Trophoblast cell (in vitro differentiated cells and primary cell): ENCODE results near the gene PHAF1.

ENCODE experiments used
- DNase-seq, 2 donors: peaks; one replicate each; pipeline ENCODE4 v3.0.0-alpha.2; 2016
- H2AFZ ChIP-seq: 2 replicates; pipeline ENCODE4 v1.6.1; 2013; ENCODE audit warnings: low read length, moderate library complexity, mild to moderate bottlenecking; ENCODE audit not compliant: insufficient read depth, poor library complexity
- H2AK5ac ChIP-seq: 2 replicates; pipeline ENCODE4 v1.6.1; 2013; ENCODE audit warnings: mild to moderate bottlenecking, low read length
- H2BK120ac ChIP-seq: 2 replicates; pipeline ENCODE4 v1.6.1; 2013; ENCODE audit warnings: low read length, mild to moderate bottlenecking, moderate library complexity; ENCODE audit not compliant: insufficient read depth, poor library complexity
- H2BK12ac ChIP-seq: 2 replicates; pipeline ENCODE4 v1.6.1; 2013; ENCODE audit warnings: mild to moderate bottlenecking, low read length, moderate library complexity
- H2BK5ac ChIP-seq: 2 replicates; pipeline ENCODE4 v1.6.1; 2013; ENCODE audit warnings: low read length, low read depth, moderate library complexity, mild to moderate bottlenecking; ENCODE audit not compliant: poor library complexity
- H3K14ac ChIP-seq: 2 replicates; pipeline ENCODE4 v1.6.1; 2013; ENCODE audit warnings: mild to moderate bottlenecking, low read length
- H3K18ac ChIP-seq: 2 replicates; pipeline ENCODE4 v1.6.1; 2013; ENCODE audit warnings: mild to moderate bottlenecking, low read length
- H3K23ac ChIP-seq: 2 replicates; pipeline ENCODE4 v1.6.1; 2013; ENCODE audit warnings: low read length
- H3K27ac ChIP-seq: 2 replicates; pipeline ENCODE4 v1.5.1; 2013; ENCODE audit warnings: low read depth, mild to moderate bottlenecking, inconsistent platforms, low read length, moderate library complexity
- H3K27me3 ChIP-seq: 2 replicates; pipeline ENCODE4 v1.6.1; 2013; ENCODE audit warnings: inconsistent platforms, mild to moderate bottlenecking, low read length, moderate library complexity; ENCODE audit not compliant: insufficient read depth
- H3K36me3 ChIP-seq, 2 experiments: 1 replicate in 1 of 2; 2 replicates in 1 of 2; pipeline ENCODE4 v1.6.1; 2013; ENCODE audit warnings: low read length in 2 of 2, mild to moderate bottlenecking in 2 of 2, moderate library complexity in 1 of 2; ENCODE audit not compliant: insufficient read depth in 2 of 2, control insufficient read depth in 1 of 2
- H3K4ac ChIP-seq: 2 replicates; pipeline ENCODE4 v1.6.1; 2013; ENCODE audit warnings: low read depth, mild to moderate bottlenecking, low read length, moderate library complexity
- H3K4me1 ChIP-seq, 2 experiments: 1 replicate in 1 of 2; 2 replicates in 1 of 2; pipeline ENCODE4 v1.6.1; 2013; ENCODE audit warnings: low read length in 2 of 2, mild to moderate bottlenecking in 2 of 2, moderate library complexity in 1 of 2; ENCODE audit not compliant: insufficient read depth in 2 of 2, control insufficient read depth in 1 of 2
- H3K4me2 ChIP-seq: 2 replicates; pipeline ENCODE4 v1.6.1; 2013; ENCODE audit warnings: inconsistent platforms, mild to moderate bottlenecking, low read length, moderate library complexity
- H3K4me3 ChIP-seq: 2 replicates; pipeline ENCODE4 v1.5.1; 2013; ENCODE audit warnings: mild to moderate bottlenecking, low read depth, low read length, inconsistent platforms
- H3K79me1 ChIP-seq: one replicate; pipeline ENCODE4 v1.6.1; 2013; ENCODE audit warnings: low read length
- H3K79me2 ChIP-seq: 2 replicates; pipeline ENCODE4 v1.6.1; 2013; ENCODE audit warnings: low read length, mild to moderate bottlenecking; ENCODE audit not compliant: control insufficient read depth, insufficient read depth, poor library complexity
- H3K9ac ChIP-seq: 2 replicates; pipeline ENCODE4 v1.6.1; 2013; ENCODE audit warnings: mild to moderate bottlenecking, low read length
- H3K9me3 ChIP-seq: 2 replicates; pipeline ENCODE4 v1.6.1; 2013; ENCODE audit warnings: low read depth, mild to moderate bottlenecking, control low read depth, inconsistent platforms, low read length; ENCODE audit not compliant: insufficient read depth
- H4K12ac ChIP-seq: 2 replicates; pipeline ENCODE4 v1.6.1; 2013; ENCODE audit warnings: low read depth, mild to moderate bottlenecking, low read length, moderate library complexity
- H4K8ac ChIP-seq: 2 replicates; pipeline ENCODE4 v1.6.1; 2013; ENCODE audit warnings: low read depth, mild to moderate bottlenecking, low read length, moderate library complexity
- H4K91ac ChIP-seq: one replicate; pipeline ENCODE4 v1.6.1; 2013; ENCODE audit warnings: low read depth, mild to moderate bottlenecking, low read length, moderate library complexity
- WGBS: extraction: QIAGEN DNeasy Blood & Tissue Kit; methylation state at CpG from one replicate; pipeline ENCODE4 v1.1.7; 2013; ENCODE audit warnings: missing lambda C conversion rate; ENCODE audit not compliant: insufficient read length, insufficient coverage; ENCODE audit errors: extremely low coverage; 5-methylcytosine and 5-hydroxymethylcytosine counted together

The PHAF1 gene

GRCh38 chr16:67169011-67169451 is 59.3 kb downstream of the PHAF1 start:
- H2BK12ac ChIP-seq = no peak overlapping the region
- no peak overlapping the region for H2BK120ac ChIP-seq
- H3K4me2 ChIP-seq = no peak overlapping the region
- H3K27me3 ChIP-seq = peaks cover 62% of the 10 kb centered on the region
- H2BK5ac ChIP-seq = no peak overlapping the region
- H3K36me3 ChIP-seq = no peaks in the 10 kb centered on the region
- no peak overlapping the region for H3K4ac ChIP-seq
- H3K79me1 ChIP-seq = peaks cover 5% of the 10 kb centered on the region
- no peak overlapping the region for H2AFZ ChIP-seq
- H3K27ac ChIP-seq = no peak overlapping the region
- peaks cover 4% of the 10 kb centered on the region for H3K9me3 ChIP-seq
- no peak overlapping the region for H4K12ac ChIP-seq
- no peak for DNase-seq
- WGBS = no CpG with 5 or more reads among the region's 9 CpGs
- H3K79me2 ChIP-seq = peaks cover 1% of the 10 kb centered on the region
- no peak overlapping the region for H3K18ac ChIP-seq
- H3K14ac ChIP-seq = no peak overlapping the region
- H3K4me1 ChIP-seq = peaks cover 14 to 24% of the 10 kb centered on the region in 2 experiments
- H3K4me3 ChIP-seq = no peak overlapping the region
- no peak overlapping the region for H3K9ac ChIP-seq
- H4K8ac ChIP-seq = no peak overlapping the region
- H3K23ac ChIP-seq = no peak overlapping the region
- no peak overlapping the region for H2AK5ac ChIP-seq
- no peak overlapping the region for H4K91ac ChIP-seq

GRCh38 chr16:67169642-67170167 is 60.0 kb downstream of the PHAF1 start:
- Histone ChIP-seq H3K36me3 (no peaks in the 10 kb centered on the region), H3K4ac (no peak overlapping the region), H3K4me2 (peak overlapping the region; percentile 86), H3K9ac (no peak overlapping the region), H3K4me1 (peaks cover 19 to 28% of the 10 kb centered on the region in 2 experiments), H3K4me3 (no peak overlapping the region), H3K9me3 (peaks cover 4% of the 10 kb centered on the region), H4K91ac (peak overlapping the region; percentile 55), H2AK5ac (no peak overlapping the region), H4K8ac (peak overlapping the region; percentile 82), H3K79me2 (peaks cover 1% of the 10 kb centered on the region), H2AFZ (peak overlapping the region; percentile 57), H2BK12ac (no peak overlapping the region), H4K12ac (peak overlapping the region; percentile 70), H2BK5ac (no peak overlapping the region), H3K79me1 (peaks cover 5% of the 10 kb centered on the region), H3K14ac (peak overlapping the region; percentile 80), H3K27me3 (peaks cover 63% of the 10 kb centered on the region), H3K27ac (peak overlapping the region; percentile 21), H3K18ac (peak overlapping the region; percentile 83), H3K23ac (no peak overlapping the region), H2BK120ac (peak overlapping the region; percentile 10)
- DNase-seq = peak in 1 of 2 donors; percentile 30
- no CpG with 5 or more reads among the region's 24 CpGs for WGBS

- Histone ChIP-seq H3K79me1 (peaks cover 5% of the 10 kb centered on the region), H3K9ac (peak within 1 kb of the TSS; percentile 26), H3K79me2 (peaks cover 1% of the 10 kb centered on the region), H3K23ac (no peak within 1 kb of the TSS), H3K27ac (peak within 1 kb of the TSS; percentile 21), H2BK12ac (no peak within 1 kb of the TSS), H3K4me2 (peak within 1 kb of the TSS; percentile 86), H4K12ac (peak within 1 kb of the TSS; percentile 70), H3K14ac (peak within 1 kb of the TSS; percentile 80), H2AK5ac (no peak within 1 kb of the TSS), H3K9me3 (peaks cover 4% of the 10 kb centered on the region), H2BK5ac (peak within 1 kb of the TSS; percentile 66), H3K18ac (peak within 1 kb of the TSS; percentile 83), H2BK120ac (peak within 1 kb of the TSS; percentile 36), H4K8ac (peak within 1 kb of the TSS; percentile 82), H3K36me3 (no peaks in the 10 kb centered on the region), H3K27me3 (peaks cover 59% of the 10 kb centered on the region), H4K91ac (peak within 1 kb of the TSS; percentile 70), H3K4me3 (peak within 1 kb of the TSS; percentile 66), H3K4ac (no peak within 1 kb of the TSS), H2AFZ (peak within 1 kb of the TSS; percentile 57), H3K4me1 (peaks cover 19 to 30% of the 10 kb centered on the region in 2 experiments)
- DNase-seq = peak; percentile 63 to 72
- no CpG with 5 or more reads among the region's 50 CpGs for WGBS
Observed at GRCh38 chr16:67170168-67170948, 60.6 kb downstream of the PHAF1 start, which contains the start of gene NOL3. NOL3 (plus strand) TSS chr16:67170538.

- peak overlapping the region; percentile 2 for H2BK5ac ChIP-seq
- H3K23ac ChIP-seq = no peak overlapping the region
- H3K18ac ChIP-seq = peak overlapping the region; percentile 31
- H3K79me2 ChIP-seq = peaks cover 1% of the 10 kb centered on the region
- no peak overlapping the region for H2AK5ac ChIP-seq
- peak overlapping the region; percentile 70 for H4K8ac ChIP-seq
- H4K91ac ChIP-seq = peak overlapping the region; percentile 70
- peak overlapping the region; percentile 26 for H3K9ac ChIP-seq
- H3K4me1 ChIP-seq = peaks cover 19 to 30% of the 10 kb centered on the region in 2 experiments
- peaks cover 7% of the 10 kb centered on the region for H3K9me3 ChIP-seq
- WGBS = no CpG with 5 or more reads among the region's 14 CpGs
- peak overlapping the region; percentile 47 for H2AFZ ChIP-seq
- no peak overlapping the region for H3K4ac ChIP-seq
- peaks cover 5% of the 10 kb centered on the region for H3K79me1 ChIP-seq
- H3K4me3 ChIP-seq = no peak overlapping the region
- H2BK12ac ChIP-seq = no peak overlapping the region
- H2BK120ac ChIP-seq = no peak overlapping the region
- peak overlapping the region; percentile 86 for H3K4me2 ChIP-seq
- H3K27me3 ChIP-seq = peaks cover 54% of the 10 kb centered on the region
- no peak overlapping the region for H3K27ac ChIP-seq
- H3K14ac ChIP-seq = peak overlapping the region; percentile 43
- peak overlapping the region; percentile 55 for H4K12ac ChIP-seq
- peak in 1 of 2 donors; percentile 50 for DNase-seq
- H3K36me3 ChIP-seq = peaks cover 0 to 3% of the 10 kb centered on the region in 2 experiments
Observed at GRCh38 chr16:67170949-67171649, 61.4 kb downstream of the PHAF1 start.
